Daoy (cell line): ENCODE measurements around the gene CLSTN2. TPM values are rescaled to one million over a fixed set of nuclear protein-coding genes. Genes with fewer than 3 reads are reported as not detected.

Experiments used
- DNase-seq: peaks from one replicate; pipeline ENCODE4 v3.0.0-alpha.2; 2015; ENCODE audit warnings: low read depth
- total RNA-seq: library from RNA; depleted of rRNA; stranded (reverse); fragments of >200 nt; shearing (Covaris generic); gene quantifications from 2 replicates; pipeline ENCODE4 v1.2.3, GENCODE V29; 2014

The CLSTN2 gene
- total RNA-seq, 1 experiment from 2014 or later: 0.91 TPM

DNA sequence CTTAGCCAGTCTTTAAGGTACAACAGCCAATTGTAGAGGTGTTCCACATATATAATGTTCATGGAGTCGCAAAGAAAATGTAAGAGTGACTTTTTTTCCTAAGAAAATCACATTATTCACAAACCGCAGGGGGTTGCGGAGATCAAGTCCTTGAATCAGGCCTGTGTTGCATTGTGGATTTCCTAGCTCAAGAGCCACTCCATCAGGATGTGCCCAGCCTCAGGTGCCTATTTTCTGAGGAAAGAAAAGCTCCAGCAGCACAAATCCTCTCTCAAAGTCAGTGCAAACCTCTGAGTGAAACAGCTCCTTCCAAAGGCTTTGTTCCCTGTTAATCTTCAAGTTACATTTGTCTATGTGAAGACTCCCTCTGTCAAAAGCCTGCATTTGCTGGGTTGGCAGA, 349.4 kb downstream of the CLSTN2 start:
- no peak for DNase-seq

DNA sequence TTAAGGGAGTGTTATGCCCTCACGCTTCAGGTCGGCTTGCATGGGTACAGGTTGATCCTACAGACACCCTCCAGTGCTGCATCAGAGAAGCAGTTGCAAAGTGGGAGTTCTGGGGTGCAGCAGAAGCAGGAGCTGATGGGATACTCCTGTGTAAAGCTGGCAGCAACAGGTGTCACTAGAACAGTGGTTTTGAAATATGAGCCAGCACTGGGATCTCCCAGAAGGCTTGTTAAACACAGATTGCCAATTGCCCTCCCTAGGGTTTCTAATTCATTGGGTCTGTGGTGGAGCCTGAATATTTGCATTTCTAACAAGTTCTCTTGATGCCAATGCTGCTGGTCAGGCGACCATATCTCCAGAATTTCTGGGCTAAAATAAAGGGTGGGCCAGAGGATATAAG, 350.4 kb downstream of the CLSTN2 start:
- DNase-seq: no peak

DNA sequence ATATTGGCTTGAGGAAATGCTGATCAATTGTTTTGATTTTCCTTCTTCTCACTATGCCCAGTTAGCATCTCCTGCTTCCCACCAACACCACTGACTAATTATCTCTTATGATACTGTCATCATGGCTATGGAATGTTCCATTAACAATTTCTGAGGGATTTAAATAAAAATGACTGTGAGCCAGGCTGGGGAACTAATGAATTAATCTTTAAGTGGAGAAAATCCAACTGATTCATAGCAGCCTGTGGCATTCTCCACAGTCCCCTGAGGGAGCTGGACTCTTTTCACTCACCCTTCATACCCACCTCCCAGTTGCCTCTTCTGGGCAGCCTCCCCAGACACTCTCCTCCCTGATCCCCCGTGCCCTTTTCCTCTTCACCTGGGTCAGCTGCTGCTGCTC, 353.6 kb downstream of the CLSTN2 start:
- DNase-seq: peak; percentile 32

DNA sequence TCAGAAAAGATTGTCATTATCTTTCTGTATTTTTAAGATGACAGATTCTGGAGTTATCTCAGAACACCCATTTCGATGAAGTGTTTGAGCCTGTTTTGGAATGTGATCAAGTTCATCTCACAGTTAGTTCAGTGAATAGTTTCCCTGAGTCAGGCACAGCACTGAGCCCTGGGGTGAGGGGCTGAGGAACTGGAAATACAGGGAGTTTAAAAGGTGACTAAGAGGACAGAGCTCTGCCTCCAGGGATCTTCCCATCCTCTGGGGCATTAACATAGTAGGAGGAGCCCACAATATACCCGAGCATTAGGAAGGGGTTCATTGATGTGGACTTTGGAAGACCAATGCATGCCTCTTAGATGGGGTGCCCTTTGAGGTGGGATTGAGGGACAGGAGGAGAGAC, 355.1 kb downstream of the CLSTN2 start:
- peak; percentile 19 for DNase-seq

DNA sequence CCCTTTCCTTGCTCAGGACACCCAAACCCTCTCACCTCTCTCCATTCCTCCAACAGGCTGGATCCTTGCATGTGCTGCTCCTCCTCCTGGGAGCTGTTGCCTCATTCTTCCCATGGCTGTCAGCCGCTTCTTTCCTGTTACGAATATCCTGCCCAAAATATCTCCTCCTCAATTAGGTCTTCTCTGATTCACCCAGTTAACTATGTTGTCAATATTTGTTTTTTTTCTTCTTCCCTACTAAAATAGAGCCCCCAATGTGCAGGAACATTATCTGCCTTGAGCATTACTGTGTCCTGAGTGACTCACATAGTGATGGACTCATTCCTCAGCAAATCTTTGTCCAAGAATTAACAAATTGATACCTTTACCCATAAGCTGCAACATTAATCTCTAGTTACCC, 357.2 kb downstream of the CLSTN2 start:
- peak; percentile 46 for DNase-seq

DNA sequence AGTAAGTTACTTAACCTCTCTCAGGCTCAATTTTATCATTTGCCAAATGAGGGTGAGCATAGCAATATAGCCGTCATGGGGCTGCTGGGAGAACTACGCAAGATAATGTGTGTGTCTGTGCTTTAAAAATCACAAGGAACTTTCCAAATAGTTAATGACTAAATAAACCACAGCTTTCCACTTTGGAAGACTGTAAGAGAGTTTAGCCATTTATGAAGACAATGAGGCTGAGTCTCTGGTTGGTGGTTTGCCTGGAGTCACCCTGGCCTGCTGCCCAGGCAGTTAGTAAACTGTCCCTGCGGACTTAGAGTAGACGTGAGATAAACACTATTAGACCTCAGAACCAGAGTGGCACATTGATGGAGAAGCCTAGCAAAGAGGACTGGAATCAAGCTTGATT, 357.7 kb downstream of the CLSTN2 start:
- DNase-seq: peak; percentile 58

DNA sequence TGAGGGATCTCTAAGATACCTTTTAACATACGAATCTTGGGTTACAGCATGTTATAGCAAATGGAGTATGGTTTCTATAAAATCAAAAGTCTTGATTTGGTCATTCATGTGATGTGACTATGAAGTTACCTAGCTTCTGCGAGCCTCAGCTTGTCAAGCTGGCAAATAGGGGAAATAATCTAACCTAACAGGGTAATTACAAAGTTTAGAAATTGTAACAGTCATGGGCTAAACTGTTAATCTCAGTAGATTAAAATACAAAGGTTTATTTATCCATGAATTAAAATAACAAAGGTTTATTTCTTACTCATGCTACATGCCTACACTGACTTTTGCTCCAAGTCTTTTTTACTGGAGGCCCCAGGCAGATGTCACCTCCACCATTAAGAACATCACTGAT, 359.1 kb downstream of the CLSTN2 start:
- no peak for DNase-seq

DNA sequence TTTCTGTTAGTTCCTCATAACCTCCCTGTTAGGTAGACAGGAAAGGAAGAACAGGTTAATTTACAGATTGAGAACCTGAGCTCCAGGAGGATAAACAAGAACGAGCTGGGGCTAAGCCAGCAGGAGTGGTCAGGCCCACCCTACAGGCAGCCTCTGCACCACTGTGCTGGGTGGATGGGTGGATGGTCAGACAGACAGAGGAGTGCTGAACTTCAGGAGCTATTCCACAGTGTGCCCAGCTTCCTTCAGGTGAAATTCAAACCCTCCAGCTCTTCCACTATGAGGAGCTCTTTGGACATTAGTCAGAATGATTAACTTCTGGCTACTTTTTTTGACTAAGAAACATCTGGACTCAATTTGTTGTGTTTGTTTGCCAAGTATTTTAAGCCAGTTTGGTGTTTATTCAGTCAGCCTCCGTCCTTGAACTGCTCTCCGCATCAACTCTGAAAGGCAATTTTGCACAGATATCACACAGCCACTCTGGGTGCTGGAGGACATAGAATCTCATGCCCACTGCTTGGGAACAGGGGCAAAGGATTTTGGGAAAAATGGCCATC, 361.9 kb downstream of the CLSTN2 start:
- DNase-seq: no peak

DNA sequence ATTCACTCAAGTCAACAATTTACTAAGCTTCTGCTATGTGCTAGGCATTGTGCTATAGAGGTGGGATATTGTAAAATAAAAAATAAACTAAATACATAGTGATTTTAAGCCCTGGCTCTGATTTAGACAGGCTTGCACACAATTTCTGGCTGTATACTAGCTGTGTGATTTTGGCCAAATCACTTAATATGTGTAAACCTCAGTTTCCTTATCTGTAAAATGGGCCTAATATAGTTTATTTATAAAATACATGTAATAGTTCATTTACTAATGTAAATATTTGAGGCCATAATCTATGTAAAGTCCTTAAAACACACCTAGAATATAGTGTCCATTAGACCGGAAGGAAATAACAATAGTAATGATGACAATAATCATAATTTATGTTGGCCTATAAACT, 363.1 kb downstream of the CLSTN2 start:
- no peak for DNase-seq

DNA sequence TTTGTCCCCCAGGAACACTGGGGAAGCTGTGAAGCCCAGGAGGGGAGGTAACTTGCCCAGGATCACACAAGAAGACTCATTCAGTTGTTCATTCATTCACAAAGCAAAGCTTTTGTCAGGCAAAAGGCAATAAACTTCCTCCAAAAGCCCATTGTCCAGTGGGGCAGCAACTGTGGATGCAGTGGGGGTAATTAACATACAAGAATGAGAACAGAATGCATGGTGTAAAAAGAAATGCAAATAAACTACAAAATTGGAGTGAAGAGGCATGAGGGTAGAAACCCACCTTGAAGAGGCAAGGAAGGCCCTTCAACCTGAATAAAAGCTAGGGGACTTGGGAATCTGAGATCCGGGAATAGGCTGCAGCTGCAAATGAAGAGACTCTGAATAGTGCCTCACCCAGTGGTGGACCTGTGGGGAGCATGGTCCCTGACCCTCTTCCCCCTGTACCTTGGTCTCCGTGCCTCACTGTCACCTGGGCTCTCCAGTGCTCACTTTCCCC, 363.6 kb downstream of the CLSTN2 start:
- DNase-seq: no peak

DNA sequence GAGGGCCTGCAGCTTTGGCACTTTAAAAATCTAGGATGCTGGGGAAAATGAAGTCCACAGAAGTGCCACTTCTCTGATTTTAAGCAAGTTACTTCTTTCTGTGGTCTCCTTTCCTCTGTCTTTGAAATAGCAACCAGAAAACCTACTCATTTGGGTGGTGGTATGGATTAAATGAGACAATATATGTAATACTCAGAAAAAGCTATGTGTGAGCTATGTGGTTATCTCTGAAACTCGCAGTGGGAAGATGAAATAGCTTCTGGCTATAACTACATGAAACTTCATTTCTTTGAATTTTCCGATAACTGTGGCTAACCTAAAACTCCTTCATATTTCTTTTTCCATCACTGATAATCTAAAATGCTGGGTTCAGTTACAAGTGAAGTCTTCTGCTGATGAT, 368.9 kb downstream of the CLSTN2 start:
- no peak for DNase-seq

DNA sequence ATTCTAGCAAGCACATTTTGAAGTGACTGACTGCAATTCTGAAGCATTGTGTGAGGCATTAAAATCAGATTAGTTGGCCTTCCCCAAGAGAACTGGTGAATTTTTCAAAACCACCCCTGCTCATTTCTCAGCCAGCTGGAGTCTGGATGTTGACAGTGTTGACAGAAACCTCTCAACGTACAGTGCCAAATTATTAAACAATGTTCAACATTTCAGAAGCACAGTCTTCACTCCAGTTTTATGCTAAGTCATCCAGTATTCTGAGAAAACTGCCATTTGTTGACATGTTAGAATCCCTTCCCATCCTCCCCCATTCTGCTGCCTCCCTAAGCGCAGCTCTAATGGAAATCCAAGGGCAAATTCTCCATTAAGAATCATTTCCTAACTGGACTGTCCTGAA, 373.6 kb downstream of the CLSTN2 start:
- DNase-seq: no peak

DNA sequence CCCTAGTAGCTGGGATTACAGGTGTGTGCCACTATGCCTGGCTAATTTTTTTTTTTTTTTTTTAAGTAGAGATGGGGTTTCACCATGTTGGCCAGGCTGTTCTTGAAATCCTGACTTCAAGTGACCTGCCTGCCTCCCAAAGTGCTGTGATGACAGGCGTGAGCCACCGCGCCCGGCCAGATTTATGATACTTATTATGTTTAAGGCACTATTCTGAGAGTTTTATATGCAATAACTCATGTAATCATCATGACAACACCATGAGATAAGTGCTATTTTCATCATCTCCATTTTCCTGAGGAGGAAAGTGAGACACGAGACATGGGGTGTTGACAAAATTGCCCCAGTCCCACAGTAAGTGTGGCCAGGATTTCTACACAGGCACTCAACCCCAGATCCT, 376.4 kb downstream of the CLSTN2 start:
- no peak for DNase-seq

DNA sequence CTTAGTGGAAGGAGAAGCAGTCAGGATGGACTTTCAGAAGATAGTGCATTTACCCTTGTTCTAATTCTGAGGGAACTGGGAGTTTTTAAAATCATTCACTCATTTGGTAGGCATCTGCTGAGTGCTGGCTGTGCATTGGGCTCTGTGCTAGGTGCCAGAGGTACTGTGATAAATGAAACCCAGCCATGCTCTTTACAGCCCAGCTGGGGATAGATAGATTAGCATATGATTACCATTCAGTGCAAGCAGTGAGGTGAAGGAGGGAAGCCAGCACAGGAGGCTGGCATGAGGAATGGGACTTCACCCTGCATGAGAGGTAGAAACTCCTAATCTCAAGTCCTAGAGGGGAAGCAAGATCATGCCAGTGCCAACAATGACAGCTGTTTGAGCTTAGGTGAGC, 381.0 kb downstream of the CLSTN2 start:
- no peak for DNase-seq

DNA sequence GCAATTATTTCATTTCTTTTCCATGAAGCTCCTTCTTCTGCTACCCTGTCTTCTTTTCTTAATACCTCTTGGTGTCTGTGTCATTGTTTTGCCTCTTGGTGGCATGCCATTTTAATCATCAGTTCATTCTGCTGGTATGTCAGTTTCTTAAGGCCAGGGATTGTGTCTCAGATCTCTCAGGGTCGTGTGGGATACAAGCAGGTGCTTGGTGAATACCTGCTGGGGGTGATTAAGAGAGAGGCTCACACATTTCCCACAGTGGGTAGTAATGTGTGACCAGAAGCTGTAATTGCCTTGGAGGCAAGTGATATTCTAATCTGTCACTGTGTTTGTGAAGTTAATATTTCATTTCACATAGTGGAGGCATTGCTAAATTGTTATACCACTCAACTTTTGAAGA, 381.5 kb downstream of the CLSTN2 start:
- no peak for DNase-seq

DNA sequence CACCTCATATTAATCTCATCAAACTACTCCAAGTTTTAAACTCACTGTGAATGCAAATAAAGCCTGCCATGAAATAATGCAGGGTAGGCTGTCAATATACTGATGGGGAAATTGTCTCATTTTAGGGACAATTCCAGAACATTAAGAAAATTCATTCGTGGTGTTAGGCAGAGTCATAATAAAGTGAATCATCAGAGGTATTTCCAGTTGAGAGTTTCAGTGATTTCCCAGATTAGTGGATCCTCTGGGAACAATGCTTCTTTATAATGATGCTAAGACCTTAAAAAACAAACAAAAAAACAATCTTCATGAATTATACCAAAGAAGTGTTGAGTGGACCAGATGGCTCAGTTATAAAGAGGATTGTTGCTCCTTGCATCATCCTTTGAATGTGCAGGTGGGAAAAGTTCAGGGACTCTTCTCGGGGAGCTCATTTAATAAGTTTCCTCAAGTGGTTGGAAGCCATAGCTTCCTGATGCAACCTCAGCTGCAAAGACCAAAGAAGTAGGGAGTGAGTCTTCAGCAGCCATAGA, 381.9 kb downstream of the CLSTN2 start:
- DNase-seq: no peak

DNA sequence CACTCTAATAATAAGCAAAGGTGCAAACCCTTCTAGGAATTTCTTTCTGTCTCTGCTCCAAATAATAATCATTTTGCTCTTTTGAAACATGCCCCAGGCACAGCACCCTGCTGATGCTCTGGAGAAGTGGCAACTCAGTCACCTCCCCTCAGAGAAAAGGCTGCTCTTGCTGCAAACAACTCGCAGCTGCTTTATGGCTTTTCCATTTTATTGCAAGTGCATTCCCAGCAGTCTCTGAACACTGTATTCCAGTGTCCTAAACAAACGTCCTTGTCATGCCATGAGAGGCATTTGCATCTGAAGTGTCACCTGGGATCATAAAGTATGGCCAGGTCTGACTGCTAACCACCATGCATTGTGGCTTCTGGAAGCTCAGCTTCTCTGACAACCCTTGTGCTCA, 384.8 kb downstream of the CLSTN2 start:
- DNase-seq: no peak

DNA sequence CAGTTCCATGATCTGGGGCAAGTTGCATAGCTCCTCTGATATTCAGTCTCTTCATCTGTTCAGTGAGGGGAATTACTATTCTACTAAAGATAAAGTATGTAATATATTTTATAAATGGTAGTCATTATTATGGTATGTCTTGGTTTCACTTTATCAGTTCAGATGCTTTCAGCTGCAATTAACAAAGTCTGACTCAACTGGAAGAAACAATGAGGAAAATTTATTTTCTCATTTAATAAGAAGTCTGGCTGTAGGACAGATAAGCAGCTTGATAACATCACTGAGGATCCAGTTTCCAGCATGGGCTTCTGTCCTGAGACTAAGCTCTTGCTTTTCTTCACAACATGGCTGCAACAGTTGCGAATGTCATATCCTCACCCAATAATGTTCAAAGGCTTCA, 388.6 kb downstream of the CLSTN2 start:
- no peak for DNase-seq

DNA sequence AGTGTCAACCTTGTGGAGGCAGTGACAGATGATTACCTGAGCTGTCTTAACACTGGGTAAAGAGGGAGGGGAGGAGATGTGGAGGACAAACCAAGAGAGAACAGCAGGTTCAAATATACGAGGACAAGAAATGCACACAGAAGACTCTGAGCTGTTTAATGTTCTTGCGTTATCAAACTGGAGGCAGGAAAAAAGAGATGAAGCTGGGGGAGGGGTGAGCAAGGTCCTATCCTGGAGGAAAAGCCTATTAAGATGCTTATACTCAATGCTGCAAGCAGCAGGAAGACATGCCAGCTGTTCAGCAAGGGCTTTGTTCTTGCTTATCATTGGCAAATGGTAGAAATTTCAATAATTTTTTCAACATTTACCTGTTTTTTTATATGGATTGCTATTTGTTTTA, 397.1 kb downstream of the CLSTN2 start:
- no peak for DNase-seq

DNA sequence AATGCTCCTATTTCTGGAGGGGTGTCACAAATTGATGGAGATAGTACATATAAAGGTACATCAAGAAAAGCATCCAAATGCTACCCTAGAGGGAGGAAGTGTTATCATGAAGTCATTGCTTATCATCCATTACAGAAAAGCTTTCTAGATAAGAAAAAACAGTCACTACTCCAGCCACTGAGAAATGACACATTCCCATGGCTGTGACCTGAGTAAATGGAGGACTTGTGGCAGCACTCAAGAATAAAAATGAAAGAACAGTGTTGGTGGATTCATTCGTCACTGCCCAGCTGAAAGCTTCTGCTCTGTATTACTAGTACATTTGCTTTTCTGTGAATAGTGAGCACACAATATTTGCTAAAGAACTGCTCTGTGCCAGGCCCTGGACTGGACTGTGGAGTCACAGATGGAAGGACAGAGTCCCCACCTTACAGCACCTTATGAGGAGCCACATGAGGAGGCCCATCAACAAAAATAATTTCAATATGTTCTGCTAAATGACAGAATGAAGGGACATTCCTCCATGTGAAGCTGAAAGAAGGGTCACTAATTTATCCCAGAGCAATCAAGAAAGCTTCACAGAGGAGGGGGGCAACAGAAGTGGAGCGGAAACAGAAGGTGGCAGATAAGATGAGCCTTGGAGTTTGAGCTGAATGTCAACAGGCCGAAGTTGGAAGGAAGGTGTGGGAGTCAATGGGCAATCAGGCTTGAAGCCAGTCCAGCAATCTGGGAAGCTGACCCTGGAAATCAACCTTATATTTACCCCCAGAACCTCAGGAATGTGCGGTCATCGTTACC, 399.3 kb downstream of the CLSTN2 start:
- no peak for DNase-seq

DNA sequence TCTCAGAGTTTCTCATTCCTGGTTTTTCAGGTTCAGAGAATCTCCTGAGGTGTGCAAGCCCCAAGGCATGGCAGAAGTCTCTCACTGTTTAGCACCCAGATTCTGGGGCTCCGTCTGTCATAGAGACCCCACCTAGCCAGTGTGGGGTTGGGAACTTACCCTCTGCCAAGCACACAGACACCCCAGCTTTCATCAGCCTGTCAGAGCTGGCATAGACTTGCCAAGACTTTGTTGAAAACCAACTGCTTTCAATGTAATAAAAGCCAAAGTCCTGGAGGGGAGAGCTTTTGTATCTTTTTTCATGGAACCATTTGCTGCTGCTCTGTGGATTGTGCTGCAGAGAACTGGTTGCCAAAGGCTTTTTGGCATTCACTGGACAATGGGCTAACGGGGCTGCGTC, 401.5 kb downstream of the CLSTN2 start:
- DNase-seq: no peak

DNA sequence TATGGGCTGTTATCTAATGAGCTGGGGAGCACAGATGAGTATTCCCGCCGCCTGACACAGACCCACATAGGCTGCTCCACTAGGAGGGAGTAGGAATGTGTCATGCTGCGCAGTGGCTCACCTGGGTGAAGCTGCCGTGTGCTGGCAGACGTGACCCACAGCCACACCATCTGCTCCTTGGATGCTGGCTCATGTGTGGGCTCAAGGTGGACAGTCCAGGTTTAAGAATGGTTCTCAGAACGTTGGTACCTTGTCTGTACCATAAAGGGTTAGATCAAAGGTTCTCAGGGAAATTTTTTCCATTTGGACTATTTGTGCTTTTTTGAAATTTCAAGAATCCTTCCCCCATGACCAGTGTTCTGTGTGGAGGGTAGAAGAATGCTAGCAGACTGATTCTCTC, 403.9 kb downstream of the CLSTN2 start:
- no peak for DNase-seq

DNA sequence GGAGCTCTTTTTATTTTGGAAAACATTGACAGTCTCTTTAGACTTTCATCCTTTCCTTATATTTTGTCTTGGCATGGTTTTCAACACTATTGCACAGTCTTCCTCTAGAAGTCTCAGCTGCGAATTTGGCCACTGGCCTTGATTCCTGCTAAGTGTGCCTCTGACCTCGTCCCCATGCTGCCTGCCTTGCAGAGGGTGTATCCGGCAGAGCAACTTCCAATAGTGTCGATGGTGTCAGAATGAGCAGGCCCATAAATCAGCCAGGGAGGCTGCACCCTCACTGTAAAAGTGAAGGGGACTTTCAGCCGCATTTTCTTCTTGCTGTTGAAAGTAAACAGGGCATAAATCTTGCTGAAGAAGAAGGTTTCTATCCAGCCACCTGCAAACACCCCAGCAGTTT, 406.2 kb downstream of the CLSTN2 start:
- no peak for DNase-seq
